VCaP (cell line): ENCODE data around the gene C1QTNF1.

Source experiments
- H3K27ac ChIP-seq: fragments of 450-650 bp; 2 replicates; pipeline ENCODE4 v1.5.1; 2017
- TF ChIP-seq, protein P1 (sequence below): fragments of 450-650 bp; conservative IDR thresholded peaks from 2 replicates; pipeline ENCODE4 v1.5.1; 2017; ENCODE audit warnings: mild to moderate bottlenecking, moderate library complexity

C1QTNF1 gene

DNA sequence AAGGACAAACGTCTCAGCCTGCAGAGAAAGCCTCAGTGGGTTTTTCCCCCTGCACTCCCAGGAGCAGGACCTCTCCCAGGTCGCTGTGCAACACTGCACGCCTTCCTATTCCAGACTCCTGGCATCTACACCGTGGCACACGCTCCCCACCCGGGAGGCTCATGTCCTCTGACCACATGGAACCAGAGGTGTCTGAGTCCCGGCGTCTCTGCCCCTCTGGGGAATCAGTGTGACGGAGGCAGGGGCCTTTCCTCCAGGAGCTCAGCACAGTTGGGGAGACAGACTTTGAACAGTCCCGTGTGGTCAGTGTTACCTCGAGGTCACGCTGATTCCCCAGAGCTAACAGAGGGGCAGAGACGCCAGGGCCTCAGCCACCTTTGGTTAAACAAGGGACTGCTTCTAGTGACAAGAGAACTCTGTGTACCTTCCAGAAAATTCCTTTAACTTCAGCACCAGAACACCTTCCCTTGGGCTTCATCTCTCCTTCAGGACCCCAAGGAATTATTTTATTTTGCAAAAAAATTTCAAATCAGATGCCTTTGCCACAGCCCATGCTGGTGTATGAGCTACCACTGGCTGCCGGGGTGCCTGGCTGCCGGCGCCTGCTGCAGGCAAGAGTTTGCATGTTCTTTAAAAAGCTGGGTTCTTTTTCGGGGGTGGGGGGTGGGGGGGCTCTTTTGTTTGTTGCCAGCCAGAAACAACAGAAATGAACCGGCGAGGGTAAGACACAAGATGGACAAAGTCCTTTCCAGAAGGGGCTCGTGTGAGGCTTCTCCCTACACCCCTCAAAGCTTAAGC is 21.0 kb upstream of the C1QTNF1 start:
- H3K27ac ChIP-seq, result peak overlapping the region; percentile 90
- TF ChIP-seq, protein P1, sequence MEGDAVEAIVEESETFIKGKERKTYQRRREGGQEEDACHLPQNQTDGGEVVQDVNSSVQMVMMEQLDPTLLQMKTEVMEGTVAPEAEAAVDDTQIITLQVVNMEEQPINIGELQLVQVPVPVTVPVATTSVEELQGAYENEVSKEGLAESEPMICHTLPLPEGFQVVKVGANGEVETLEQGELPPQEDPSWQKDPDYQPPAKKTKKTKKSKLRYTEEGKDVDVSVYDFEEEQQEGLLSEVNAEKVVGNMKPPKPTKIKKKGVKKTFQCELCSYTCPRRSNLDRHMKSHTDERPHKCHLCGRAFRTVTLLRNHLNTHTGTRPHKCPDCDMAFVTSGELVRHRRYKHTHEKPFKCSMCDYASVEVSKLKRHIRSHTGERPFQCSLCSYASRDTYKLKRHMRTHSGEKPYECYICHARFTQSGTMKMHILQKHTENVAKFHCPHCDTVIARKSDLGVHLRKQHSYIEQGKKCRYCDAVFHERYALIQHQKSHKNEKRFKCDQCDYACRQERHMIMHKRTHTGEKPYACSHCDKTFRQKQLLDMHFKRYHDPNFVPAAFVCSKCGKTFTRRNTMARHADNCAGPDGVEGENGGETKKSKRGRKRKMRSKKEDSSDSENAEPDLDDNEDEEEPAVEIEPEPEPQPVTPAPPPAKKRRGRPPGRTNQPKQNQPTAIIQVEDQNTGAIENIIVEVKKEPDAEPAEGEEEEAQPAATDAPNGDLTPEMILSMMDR, result no peak

DNA sequence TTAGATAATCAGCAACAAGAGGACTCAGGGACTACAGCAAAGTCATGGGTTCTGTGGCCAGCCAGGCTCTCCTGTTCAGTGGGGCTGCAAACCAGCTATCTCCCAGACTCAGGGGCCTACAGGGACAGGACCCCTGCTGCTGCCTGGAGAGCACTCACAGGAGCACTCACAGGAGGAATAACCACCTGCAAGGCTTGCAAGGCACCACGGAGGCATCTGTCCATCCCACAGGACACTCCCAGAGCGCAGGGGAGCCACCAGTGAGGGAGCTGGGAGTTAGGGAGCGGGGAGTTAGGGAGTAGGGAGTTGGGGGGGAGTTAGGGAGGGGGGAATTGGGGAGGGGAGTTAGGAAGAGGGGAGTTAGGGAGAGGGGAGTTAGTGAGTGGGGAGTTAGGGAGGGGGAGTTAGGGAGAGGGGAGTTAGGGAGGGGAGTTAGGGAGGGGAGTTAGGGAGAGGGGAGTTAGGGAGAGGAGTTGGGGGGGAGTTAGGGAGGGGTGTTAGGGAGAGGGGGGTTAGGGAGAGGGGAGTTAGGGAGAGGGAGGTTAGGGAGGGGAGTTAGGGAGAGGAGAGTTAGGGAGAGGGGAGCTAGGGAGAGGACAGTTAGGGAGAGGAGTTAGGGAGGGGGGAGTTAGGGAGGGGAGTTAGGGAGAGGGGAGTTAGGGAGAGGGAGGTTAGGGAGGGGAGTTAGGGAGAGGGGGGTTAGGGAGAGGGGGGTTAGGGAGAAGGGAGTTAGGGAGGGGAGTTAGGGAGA is 20.1 kb upstream of the C1QTNF1 start:
- TF ChIP-seq, protein P1, result no peak
- peak overlapping the region; percentile 90 for H3K27ac ChIP-seq

DNA sequence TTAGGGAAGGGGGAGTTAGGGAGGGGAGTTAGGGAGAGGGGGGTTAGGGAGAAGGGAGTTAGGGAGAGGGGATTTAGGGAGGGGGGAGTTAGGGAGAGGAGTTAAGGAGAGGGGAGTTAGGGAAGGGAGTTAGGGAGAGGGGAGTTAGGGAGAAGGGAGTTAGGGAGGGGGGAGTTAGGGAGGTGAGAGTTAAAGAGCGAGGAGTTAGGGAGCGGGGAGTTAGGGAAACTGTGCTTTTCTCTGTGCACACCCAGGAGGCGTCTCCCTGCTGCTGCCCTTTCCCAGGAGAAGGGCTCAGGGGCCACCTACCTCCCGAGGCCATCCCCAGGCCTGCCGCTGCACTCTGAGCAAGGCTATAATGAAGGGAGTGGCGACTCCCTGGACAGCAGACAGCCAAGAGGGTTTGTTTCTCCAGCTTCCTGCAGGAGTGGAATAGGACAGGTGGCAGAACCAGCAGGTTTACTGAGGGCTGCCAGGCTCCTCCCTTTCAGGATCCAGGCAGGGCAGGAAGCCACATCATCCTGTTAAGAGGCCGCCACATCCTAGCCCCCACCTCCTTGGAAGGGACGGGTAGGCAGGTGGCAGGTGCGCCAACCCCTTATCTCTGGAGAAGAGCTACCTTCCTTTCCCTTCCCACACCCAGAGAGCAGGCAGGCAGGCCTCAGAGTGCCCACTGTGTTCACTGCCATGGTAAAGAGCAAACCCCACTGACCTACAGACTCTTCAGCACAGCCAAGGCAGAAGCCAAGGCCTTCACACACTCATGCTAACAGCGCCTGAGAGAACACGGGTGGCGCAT is 18.7 kb upstream of the C1QTNF1 start:
- peak overlapping the region; percentile 100 for H3K27ac ChIP-seq

DNA sequence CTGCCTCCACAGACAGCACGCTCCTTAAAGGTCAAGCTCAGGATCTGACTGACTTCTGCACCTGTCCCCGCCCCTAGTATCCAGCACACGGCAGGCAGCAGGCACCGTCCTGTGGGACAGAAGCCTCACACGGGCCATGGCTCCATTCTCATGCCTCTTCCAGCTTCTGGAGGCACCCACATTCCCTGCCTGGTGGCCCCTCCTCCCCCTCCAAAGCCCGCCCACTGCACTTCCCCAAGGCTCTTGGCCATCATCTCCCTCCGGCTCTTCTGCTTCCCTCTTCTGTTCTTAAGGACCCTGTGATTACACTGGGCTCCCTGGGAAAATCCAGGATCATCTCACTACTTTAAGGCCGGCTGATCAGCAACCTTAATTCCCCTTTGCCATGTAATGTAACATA is 17.9 kb upstream of the C1QTNF1 start:
- TF ChIP-seq, protein P1, result no peak
- H3K27ac ChIP-seq, result peak overlapping the region; percentile 100

More for the DNA sequence above, 18.7 kb upstream of the C1QTNF1 start:
- TF ChIP-seq, protein P1, result no peak

DNA sequence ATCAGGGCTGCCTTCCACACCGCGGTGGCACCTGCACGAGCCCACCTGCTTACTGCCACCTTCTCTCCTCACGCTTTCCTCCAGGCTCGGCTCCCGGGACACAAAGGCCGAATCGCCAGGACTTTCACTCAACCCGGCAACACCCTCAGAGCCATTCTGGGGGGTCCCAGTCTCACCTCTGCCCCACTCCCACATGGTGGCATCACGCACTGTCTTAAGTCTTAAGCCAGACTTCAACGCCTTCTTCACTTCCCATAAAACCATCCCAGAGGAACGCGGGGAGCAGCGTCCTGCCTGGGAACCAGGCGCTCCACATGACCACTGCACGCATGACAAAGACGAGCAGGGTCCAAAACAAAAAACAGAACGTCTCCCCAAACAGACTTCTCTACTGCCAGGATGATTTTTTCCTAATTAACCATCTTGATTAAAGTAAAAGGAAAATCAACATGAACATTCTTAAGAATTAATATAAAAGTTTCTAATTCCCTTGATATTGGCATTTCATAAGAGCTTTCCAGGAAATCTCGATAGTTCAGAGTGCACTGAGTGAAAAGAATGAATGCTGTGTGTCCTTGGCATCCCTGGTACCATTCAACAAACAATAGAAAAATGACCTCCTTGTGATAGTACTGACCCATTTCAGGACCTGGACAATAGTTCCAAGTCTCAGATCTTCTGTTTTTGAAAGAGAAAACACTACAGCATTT is 17.0 kb upstream of the C1QTNF1 start:
- H3K27ac ChIP-seq, result peak overlapping the region; percentile 100
- TF ChIP-seq, protein P1, result no peak

DNA sequence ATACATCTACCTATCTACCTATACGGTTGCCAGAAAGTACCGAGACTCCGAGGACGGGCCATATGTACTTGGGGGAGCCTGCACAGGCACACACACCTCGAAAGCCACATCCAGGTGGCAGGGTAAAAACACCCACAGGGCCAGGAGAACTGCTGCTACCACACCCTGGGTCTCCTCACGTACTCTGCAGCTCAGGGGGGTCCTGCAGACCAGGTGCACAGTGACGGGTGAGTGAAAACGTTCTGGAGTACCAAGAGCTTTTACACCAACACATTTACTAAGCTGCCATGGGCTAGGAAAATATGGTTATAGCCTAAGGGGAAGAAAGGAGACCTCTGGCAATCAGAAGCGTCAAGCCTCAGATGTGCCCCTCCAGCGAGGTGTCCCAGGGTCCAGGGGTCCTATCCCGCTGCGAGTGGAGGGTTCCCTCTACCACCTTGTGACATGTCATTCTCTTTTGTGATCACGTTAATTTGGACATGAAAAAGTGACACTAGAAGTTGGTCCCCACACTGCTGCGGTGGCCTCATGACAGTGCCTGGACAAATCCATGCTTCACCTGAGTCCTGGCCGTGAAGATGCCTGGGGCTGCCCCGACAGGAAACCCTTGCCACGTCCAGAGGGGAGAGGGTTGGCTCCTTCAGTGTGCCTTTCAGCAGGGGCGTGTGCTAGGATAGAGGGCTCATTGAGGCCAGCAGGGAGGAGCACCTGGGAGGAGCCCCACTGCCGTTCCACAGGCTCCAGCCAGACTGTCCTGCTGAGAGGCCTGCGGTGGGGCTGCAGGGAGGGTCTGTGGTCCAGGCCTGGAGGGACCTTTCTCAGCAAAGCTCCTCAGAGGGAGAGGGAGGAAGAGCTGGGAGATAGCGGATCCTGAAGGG is 16.2 kb upstream of the C1QTNF1 start:
- H3K27ac ChIP-seq, result peak overlapping the region; percentile 100

More for the DNA sequence above, 16.2 kb upstream of the C1QTNF1 start:
- TF ChIP-seq, protein P1, result no peak
